Right atrium auricular region (tissue), 2 donors: Measurements from ENCODE around the gene JAZF1. TPM values are rescaled to one million over a fixed set of nuclear protein-coding genes. Genes with fewer than 3 reads are reported as not detected.

ENCODE experiments used
- DNase-seq: peaks from one replicate; pipeline ENCODE4 v3.0.0-alpha.2; 2019; ENCODE audit warnings: low spot score
- H3K27ac ChIP-seq, 2 donors: fragments of 200-600 bp; sonication (generic); 1 replicate in 1 of 2; 2 replicates in 1 of 2; pipeline ENCODE4 v1.5.1; 2016 to 2019
- H3K27me3 ChIP-seq, 2 donors: fragments of 200-600 bp; sonication (generic); one replicate each; pipeline versions ENCODE4 v1.5.1 to v1.6.0; 2017 to 2019
- H3K36me3 ChIP-seq: fragments of 200-600 bp; sonication (generic); one replicate; pipeline ENCODE4 v1.5.1; 2016
- H3K4me1 ChIP-seq, 2 donors: fragments of 200-600 bp; sonication (generic); one replicate each; pipeline versions ENCODE4 v1.5.1 to v1.6.0; 2017 to 2019
- H3K4me3 ChIP-seq, 2 donors: fragments of 200-600 bp; sonication (generic); 1 replicate in 1 of 2; 2 replicates in 1 of 2; pipeline ENCODE4 v1.5.1; 2017 to 2019; ENCODE audit warnings: mild to moderate bottlenecking in 1 of 2, moderate library complexity in 1 of 2
- H3K9me3 ChIP-seq, 2 donors: fragments of 200-600 bp; sonication (generic); one replicate each; pipeline ENCODE4 v1.5.1; 2019
- total RNA-seq, 2 donors: library from RNA; depleted of rRNA; stranded (reverse); fragments of >200 nt; gene quantifications; one replicate each; pipeline ENCODE4 v1.1.0, GENCODE V29; 2016
- TF ChIP-seq, protein P1 (sequence below), 2 donors: fragments of 200-600 bp; sonication (generic); IDR thresholded peaks; one replicate each; pipeline ENCODE4 v1.5.1; 2019; ENCODE audit warnings: antibody characterized with exemption in 2 of 2

The JAZF1 gene
- total RNA-seq, 2 donors from 2014 or later: 13.2 to 18.5 TPM

GRCh38 chr7:27917774-27918314 lies 262.8 kb downstream of the JAZF1 start:
- no peak overlapping the region for H3K4me3 ChIP-seq
- no peaks in the 10 kb centered on the region for H3K9me3 ChIP-seq
- H3K27ac ChIP-seq: no peak overlapping the region
- DNase-seq: no peak
- H3K36me3 ChIP-seq: no peaks in the 10 kb centered on the region
- H3K4me1 ChIP-seq: peaks cover 0 to 7% of the 10 kb centered on the region in 2 donors
- TF ChIP-seq, protein P1, sequence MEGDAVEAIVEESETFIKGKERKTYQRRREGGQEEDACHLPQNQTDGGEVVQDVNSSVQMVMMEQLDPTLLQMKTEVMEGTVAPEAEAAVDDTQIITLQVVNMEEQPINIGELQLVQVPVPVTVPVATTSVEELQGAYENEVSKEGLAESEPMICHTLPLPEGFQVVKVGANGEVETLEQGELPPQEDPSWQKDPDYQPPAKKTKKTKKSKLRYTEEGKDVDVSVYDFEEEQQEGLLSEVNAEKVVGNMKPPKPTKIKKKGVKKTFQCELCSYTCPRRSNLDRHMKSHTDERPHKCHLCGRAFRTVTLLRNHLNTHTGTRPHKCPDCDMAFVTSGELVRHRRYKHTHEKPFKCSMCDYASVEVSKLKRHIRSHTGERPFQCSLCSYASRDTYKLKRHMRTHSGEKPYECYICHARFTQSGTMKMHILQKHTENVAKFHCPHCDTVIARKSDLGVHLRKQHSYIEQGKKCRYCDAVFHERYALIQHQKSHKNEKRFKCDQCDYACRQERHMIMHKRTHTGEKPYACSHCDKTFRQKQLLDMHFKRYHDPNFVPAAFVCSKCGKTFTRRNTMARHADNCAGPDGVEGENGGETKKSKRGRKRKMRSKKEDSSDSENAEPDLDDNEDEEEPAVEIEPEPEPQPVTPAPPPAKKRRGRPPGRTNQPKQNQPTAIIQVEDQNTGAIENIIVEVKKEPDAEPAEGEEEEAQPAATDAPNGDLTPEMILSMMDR (IDR thresholded peaks at IDR 0.05): no peak
- no peaks in the 10 kb centered on the region for H3K27me3 ChIP-seq

DNA sequence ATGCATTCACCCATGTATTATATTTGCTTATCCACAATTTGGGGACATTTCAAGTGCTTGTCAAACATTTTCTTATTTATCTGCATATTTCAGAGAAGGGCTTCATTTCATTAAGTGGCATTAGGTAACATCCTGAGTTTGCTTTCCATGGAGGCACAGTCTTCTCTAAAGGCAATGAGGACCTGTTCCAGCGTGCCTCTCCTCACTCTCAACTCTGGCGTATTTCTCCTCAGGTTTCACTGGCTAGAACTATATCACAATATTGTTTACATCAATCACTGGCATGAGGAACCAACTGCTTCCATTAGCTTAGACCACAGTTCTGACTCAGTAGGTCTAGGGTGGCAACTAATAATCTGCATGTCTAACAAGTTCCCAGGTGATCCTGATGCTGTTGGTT lies 263.5 kb downstream of the JAZF1 start:
- Histone ChIP-seq H3K4me1 (peaks cover 0 to 7% of the 10 kb centered on the region in 2 donors), H3K27ac (no peak overlapping the region), H3K9me3 (no peaks in the 10 kb centered on the region), H3K27me3 (no peaks in the 10 kb centered on the region), H3K4me3 (no peak overlapping the region), H3K36me3 (no peaks in the 10 kb centered on the region)
- TF ChIP-seq, protein P1 (IDR thresholded peaks at IDR 0.05): no peak
- no peak for DNase-seq

- TF ChIP-seq, protein P1 (IDR thresholded peaks at IDR 0.05): no peak
- H3K4me3 ChIP-seq: no peak overlapping the region
- DNase-seq: no peak
- H3K27ac ChIP-seq: no peak overlapping the region
- peaks cover 0 to 7% of the 10 kb centered on the region in 2 donors for H3K4me1 ChIP-seq
- no peaks in the 10 kb centered on the region for H3K36me3 ChIP-seq
- H3K27me3 ChIP-seq: no peaks in the 10 kb centered on the region
- H3K9me3 ChIP-seq: no peaks in the 10 kb centered on the region
Measured at GRCh38 chr7:27916372-27916771, 264.2 kb downstream of the JAZF1 start.

- no peak for DNase-seq
- Histone ChIP-seq H3K4me3 (no peak overlapping the region), H3K4me1 (no peaks in the 10 kb centered on the region), H3K27me3 (no peaks in the 10 kb centered on the region), H3K36me3 (no peaks in the 10 kb centered on the region), H3K9me3 (no peaks in the 10 kb centered on the region), H3K27ac (no peak overlapping the region)
- TF ChIP-seq, protein P1 (IDR thresholded peaks at IDR 0.05): no peak
Measured at GRCh38 chr7:27914409-27914808, 266.2 kb downstream of the JAZF1 start.

- no peaks in the 10 kb centered on the region for H3K27me3 ChIP-seq
- no peaks in the 10 kb centered on the region for H3K4me1 ChIP-seq
- TF ChIP-seq, protein P1 (IDR thresholded peaks at IDR 0.05): no peak
- H3K4me3 ChIP-seq: no peak overlapping the region
- no peaks in the 10 kb centered on the region for H3K36me3 ChIP-seq
- no peaks in the 10 kb centered on the region for H3K9me3 ChIP-seq
- H3K27ac ChIP-seq: no peak overlapping the region
- DNase-seq: no peak
Measured at GRCh38 chr7:27912751-27913150, 267.8 kb downstream of the JAZF1 start.

- no peaks in the 10 kb centered on the region for H3K36me3 ChIP-seq
- TF ChIP-seq, protein P1 (IDR thresholded peaks at IDR 0.05): no peak
- H3K4me1 ChIP-seq: no peaks in the 10 kb centered on the region
- no peak overlapping the region for H3K4me3 ChIP-seq
- no peaks in the 10 kb centered on the region for H3K9me3 ChIP-seq
- DNase-seq: no peak
- H3K27ac ChIP-seq: no peak overlapping the region
- no peaks in the 10 kb centered on the region for H3K27me3 ChIP-seq
Measured at GRCh38 chr7:27911920-27912319, 268.7 kb downstream of the JAZF1 start.
